ENCODE data around the gene TRAPPC13.

DNA sequence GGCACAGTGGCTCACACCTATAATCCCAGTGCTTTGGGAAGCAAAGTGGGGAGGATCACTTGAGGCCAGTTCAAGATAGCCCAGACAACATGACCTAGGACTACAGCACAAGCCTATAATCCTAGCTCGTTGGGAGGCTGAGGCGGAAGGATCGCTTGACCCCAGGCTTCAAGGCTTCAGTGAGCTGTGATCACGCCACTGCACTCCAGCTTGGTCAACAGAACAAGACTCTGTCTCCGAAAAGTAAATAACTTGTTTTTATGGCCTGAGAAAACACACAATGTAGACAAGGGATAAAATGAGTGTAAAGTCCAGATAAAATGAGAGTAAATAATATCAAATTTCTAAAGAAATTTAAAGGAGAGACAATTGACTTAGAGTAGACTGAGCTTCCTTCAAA is 26.3 kb downstream of the TRAPPC13 start:
- TF ChIP-seq, protein P1, sequence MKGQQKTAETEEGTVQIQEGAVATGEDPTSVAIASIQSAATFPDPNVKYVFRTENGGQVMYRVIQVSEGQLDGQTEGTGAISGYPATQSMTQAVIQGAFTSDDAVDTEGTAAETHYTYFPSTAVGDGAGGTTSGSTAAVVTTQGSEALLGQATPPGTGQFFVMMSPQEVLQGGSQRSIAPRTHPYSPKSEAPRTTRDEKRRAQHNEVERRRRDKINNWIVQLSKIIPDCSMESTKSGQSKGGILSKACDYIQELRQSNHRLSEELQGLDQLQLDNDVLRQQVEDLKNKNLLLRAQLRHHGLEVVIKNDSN (IDR thresholded peaks at IDR 0.05; ENCODE audit: borderline replicate concordance, extremely low read length, insufficient read depth, low read depth, low read length): no peak
- TF ChIP-seq EZH2 (IDR thresholded peaks at IDR 0.05; ENCODE audit: borderline replicate concordance, control insufficient read depth, low read depth, low read length) (no peak), CEBPB (IDR thresholded peaks at IDR 0.05; ENCODE audit: borderline replicate concordance in 1 of 2, low read depth in 2 of 2, low read length in 2 of 2) (no peak), MXI1 (IDR thresholded peaks at IDR 0.05; ENCODE audit: low read depth, low read length) (no peak), ATF7 (IDR thresholded peaks at IDR 0.05; ENCODE audit: low read depth) (no peak), RFX5 (IDR thresholded peaks at IDR 0.05; ENCODE audit: low read depth, low read length) (no peak), RCOR1 (conservative IDR thresholded peaks at IDR 0.05; ENCODE audit: low read depth, low read length) (no peak), CHD2 (IDR thresholded peaks at IDR 0.05; ENCODE audit: borderline replicate concordance, low read depth, low read length) (no peak), SPI1 (IDR thresholded peaks at IDR 0.05; ENCODE audit: borderline replicate concordance, insufficient read depth, low read depth, low read length) (no peak)
- TF ChIP-seq, protein P2, sequence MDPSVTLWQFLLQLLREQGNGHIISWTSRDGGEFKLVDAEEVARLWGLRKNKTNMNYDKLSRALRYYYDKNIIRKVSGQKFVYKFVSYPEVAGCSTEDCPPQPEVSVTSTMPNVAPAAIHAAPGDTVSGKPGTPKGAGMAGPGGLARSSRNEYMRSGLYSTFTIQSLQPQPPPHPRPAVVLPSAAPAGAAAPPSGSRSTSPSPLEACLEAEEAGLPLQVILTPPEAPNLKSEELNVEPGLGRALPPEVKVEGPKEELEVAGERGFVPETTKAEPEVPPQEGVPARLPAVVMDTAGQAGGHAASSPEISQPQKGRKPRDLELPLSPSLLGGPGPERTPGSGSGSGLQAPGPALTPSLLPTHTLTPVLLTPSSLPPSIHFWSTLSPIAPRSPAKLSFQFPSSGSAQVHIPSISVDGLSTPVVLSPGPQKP (IDR thresholded peaks at IDR 0.05; ENCODE audit: low read depth, low read length): no peak
- TF ChIP-seq, protein P3, sequence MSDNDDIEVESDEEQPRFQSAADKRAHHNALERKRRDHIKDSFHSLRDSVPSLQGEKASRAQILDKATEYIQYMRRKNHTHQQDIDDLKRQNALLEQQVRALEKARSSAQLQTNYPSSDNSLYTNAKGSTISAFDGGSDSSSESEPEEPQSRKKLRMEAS (IDR thresholded peaks at IDR 0.05; ENCODE audit: low read depth, low read length): no peak
- TF ChIP-seq, protein P4, sequence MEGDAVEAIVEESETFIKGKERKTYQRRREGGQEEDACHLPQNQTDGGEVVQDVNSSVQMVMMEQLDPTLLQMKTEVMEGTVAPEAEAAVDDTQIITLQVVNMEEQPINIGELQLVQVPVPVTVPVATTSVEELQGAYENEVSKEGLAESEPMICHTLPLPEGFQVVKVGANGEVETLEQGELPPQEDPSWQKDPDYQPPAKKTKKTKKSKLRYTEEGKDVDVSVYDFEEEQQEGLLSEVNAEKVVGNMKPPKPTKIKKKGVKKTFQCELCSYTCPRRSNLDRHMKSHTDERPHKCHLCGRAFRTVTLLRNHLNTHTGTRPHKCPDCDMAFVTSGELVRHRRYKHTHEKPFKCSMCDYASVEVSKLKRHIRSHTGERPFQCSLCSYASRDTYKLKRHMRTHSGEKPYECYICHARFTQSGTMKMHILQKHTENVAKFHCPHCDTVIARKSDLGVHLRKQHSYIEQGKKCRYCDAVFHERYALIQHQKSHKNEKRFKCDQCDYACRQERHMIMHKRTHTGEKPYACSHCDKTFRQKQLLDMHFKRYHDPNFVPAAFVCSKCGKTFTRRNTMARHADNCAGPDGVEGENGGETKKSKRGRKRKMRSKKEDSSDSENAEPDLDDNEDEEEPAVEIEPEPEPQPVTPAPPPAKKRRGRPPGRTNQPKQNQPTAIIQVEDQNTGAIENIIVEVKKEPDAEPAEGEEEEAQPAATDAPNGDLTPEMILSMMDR (IDR thresholded peaks at IDR 0.05 in 2 of 3, conservative IDR thresholded peaks at IDR 0.05 in 1 of 3; ENCODE audit: control insufficient read depth in 2 of 3, extremely low read depth in 1 of 3, insufficient read depth in 1 of 3, low read depth in 3 of 3, low read length in 3 of 3): no peak

All from GM12878 (cell line).